H1 (cell line): ENCODE measurements around the gene GUCY2C.

Experiments
- BACH1 ChIP-seq: IDR thresholded peaks from 2 replicates; pipeline ENCODE4 v1.6.1; 2012; ENCODE audit warnings: low read length, improper control_type of control experiment
- BCL11A ChIP-seq, 2 experiments: IDR thresholded peaks; one replicate each; pipeline ENCODE4 v1.6.1; 2011; ENCODE audit warnings: low read depth in 2 of 2, low read length in 2 of 2, mild to moderate bottlenecking in 2 of 2
- EZH2 ChIP-seq: fragments of 200-600 bp; sonication (generic); IDR thresholded peaks from 2 replicates; pipeline ENCODE4 v1.7.1; 2012; ENCODE audit warnings: low read depth, mild to moderate bottlenecking, moderate library complexity, low read length, inconsistent platforms; ENCODE audit not compliant: severe bottlenecking
- GABPA ChIP-seq: IDR thresholded peaks from 2 replicates; pipeline ENCODE4 v1.6.1; 2011; ENCODE audit warnings: mild to moderate bottlenecking, low read length, moderate library complexity, borderline replicate concordance; ENCODE audit not compliant: insufficient read depth
- POLR2A ChIP-seq, 2 experiments: IDR thresholded peaks; 1 replicate in 1 of 2; 2 replicates in 1 of 2; pipeline ENCODE4 v1.6.1; 2011; ENCODE audit warnings: low read depth in 2 of 2, low read length in 2 of 2, mild to moderate bottlenecking in 2 of 2; ENCODE audit errors: control extremely low read depth in 1 of 2
- POLR2AphosphoS5 ChIP-seq: IDR thresholded peaks from 2 replicates; pipeline ENCODE4 v1.6.1; 2011; ENCODE audit warnings: low read depth, low read length
- RFX5 ChIP-seq: IDR thresholded peaks from 2 replicates; pipeline ENCODE4 v1.6.1; 2011; ENCODE audit warnings: low read depth, low read length, improper control_type of control experiment, borderline replicate concordance
- SIN3A ChIP-seq, 2 experiments: IDR thresholded peaks in 1 of 2; conservative IDR thresholded peaks in 1 of 2; 2 replicates each; pipeline ENCODE4 v1.6.1; 2011 to 2012; ENCODE audit warnings: low read length in 2 of 2, improper control_type of control experiment in 1 of 2, low read depth in 1 of 2, mild to moderate bottlenecking in 1 of 2
- SRF ChIP-seq: IDR thresholded peaks from 2 replicates; pipeline ENCODE4 v1.6.1; 2011; ENCODE audit warnings: mild to moderate bottlenecking, low read depth, low read length, moderate library complexity
- TAF1 ChIP-seq: IDR thresholded peaks from 2 replicates; pipeline ENCODE4 v1.6.1; 2011; ENCODE audit warnings: mild to moderate bottlenecking, low read depth, low read length
- YY1 ChIP-seq: IDR thresholded peaks from 2 replicates; pipeline ENCODE4 v1.6.1; 2011; ENCODE audit warnings: low read depth, mild to moderate bottlenecking, low read length
- ZNF274 ChIP-seq: IDR thresholded peaks from 2 replicates; pipeline ENCODE4 v1.7.0; 2012; ENCODE audit warnings: low read length, borderline replicate concordance; ENCODE audit errors: extremely low read depth
- TF ChIP-seq, protein P1 (sequence below): IDR thresholded peaks from 2 replicates; pipeline ENCODE4 v1.6.1; 2012; ENCODE audit warnings: low read length, inconsistent platforms
- TF ChIP-seq, protein P2 (sequence below), 3 experiments: IDR thresholded peaks; 1 replicate in 2 of 3; 2 replicates in 1 of 3; pipeline versions ENCODE4 v1.5.1 to v1.6.1; 2011; ENCODE audit warnings: low read length in 3 of 3, mild to moderate bottlenecking in 3 of 3, inconsistent platforms in 2 of 3, low read depth in 1 of 3, moderate library complexity in 1 of 3; ENCODE audit not compliant: insufficient read depth in 1 of 3; ENCODE audit errors: control extremely low read depth in 1 of 3

DNA sequence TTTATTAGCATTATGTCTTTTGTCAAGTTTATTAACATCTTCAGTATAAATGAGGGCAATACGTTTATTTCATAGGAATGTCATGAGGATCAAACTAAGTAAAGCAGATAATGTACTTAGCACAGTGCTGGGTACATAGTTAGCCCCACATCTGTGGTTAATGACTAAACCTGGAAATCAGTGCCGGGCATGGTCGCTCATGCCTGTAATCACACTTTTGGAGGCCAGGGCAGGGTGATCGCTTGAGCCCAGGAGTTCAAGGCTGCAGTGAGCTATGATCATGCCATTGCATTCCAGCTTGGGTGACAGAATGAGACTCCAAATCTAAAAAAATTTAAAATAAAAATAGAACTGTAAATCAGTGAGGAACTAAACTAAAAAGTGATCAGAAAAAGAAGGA, 44.8 kb upstream of the GUCY2C start:
- TF ChIP-seq, protein P1, sequence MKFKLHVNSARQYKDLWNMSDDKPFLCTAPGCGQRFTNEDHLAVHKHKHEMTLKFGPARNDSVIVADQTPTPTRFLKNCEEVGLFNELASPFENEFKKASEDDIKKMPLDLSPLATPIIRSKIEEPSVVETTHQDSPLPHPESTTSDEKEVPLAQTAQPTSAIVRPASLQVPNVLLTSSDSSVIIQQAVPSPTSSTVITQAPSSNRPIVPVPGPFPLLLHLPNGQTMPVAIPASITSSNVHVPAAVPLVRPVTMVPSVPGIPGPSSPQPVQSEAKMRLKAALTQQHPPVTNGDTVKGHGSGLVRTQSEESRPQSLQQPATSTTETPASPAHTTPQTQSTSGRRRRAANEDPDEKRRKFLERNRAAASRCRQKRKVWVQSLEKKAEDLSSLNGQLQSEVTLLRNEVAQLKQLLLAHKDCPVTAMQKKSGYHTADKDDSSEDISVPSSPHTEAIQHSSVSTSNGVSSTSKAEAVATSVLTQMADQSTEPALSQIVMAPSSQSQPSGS: no peak
- TF ChIP-seq, protein P2, sequence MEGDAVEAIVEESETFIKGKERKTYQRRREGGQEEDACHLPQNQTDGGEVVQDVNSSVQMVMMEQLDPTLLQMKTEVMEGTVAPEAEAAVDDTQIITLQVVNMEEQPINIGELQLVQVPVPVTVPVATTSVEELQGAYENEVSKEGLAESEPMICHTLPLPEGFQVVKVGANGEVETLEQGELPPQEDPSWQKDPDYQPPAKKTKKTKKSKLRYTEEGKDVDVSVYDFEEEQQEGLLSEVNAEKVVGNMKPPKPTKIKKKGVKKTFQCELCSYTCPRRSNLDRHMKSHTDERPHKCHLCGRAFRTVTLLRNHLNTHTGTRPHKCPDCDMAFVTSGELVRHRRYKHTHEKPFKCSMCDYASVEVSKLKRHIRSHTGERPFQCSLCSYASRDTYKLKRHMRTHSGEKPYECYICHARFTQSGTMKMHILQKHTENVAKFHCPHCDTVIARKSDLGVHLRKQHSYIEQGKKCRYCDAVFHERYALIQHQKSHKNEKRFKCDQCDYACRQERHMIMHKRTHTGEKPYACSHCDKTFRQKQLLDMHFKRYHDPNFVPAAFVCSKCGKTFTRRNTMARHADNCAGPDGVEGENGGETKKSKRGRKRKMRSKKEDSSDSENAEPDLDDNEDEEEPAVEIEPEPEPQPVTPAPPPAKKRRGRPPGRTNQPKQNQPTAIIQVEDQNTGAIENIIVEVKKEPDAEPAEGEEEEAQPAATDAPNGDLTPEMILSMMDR (IDR thresholded peaks at IDR 0.05; ENCODE audit: control extremely low read depth in 1 of 3, insufficient read depth in 1 of 3, low read depth in 1 of 3, low read length in 3 of 3): no peak
- no peak for TF ChIP-seq POLR2A (IDR thresholded peaks at IDR 0.05; ENCODE audit: control extremely low read depth in 1 of 2, low read depth in 2 of 2, low read length in 2 of 2)
- no peak for TF ChIP-seq POLR2AphosphoS5
- no peak for TF ChIP-seq SRF
- no peak for TF ChIP-seq EZH2
- no peak for TF ChIP-seq RFX5
- no peak for TF ChIP-seq BCL11A (IDR thresholded peaks at IDR 0.05; ENCODE audit: low read depth in 2 of 2, low read length in 2 of 2)
- TF ChIP-seq SIN3A (conservative IDR thresholded peaks at IDR 0.05 in 1 of 2, IDR thresholded peaks at IDR 0.05 in 1 of 2; ENCODE audit: low read depth in 1 of 2, low read length in 2 of 2): no peak
- no peak for TF ChIP-seq YY1
- TF ChIP-seq TAF1: no peak
- no peak for TF ChIP-seq ZNF274
- TF ChIP-seq BACH1: no peak
- TF ChIP-seq GABPA: no peak
